ENCODE measurements around the gene TRPV4. TPM values are rescaled to one million over a fixed set of nuclear protein-coding genes. Genes with fewer than 3 reads are reported as not detected.

TRPV4 gene
- total and polyA plus RNA-seq, 10 of the 15 experiments (the other 5 are each of a cell fraction or from before 2014, with no cell fraction given): not detected

- no peak for ATAC-seq
- CTCF ChIA-PET: interaction anchor here (0.7 to 7.7 kb wide), 11 partner anchors 10 to 417 kb away, joined by 3 to 139 read pairs (median 11); no protein-coding TSS in a partner anchor
- Histone ChIP-seq H3K4me1 (ENCODE audit: control insufficient read depth, insufficient read depth, low read length) (peaks cover 8% of the 10 kb centered on the region), H3K9me3 (replicated peaks; ENCODE audit: control insufficient read depth, insufficient read depth, low read length) (no peaks in the 10 kb centered on the region), H2AFZ (ENCODE audit: control insufficient read depth, low read depth, low read length) (no peak overlapping the region), H3K9ac (ENCODE audit: control insufficient read depth, insufficient read depth, low read length) (no peak overlapping the region), H3K27me3 (replicated peaks in 1 of 2; ENCODE audit: control insufficient read depth in 2 of 2, insufficient read depth in 2 of 2, low read length in 1 of 2) (no peaks in the 10 kb centered on the region), H3K79me2 (ENCODE audit: control insufficient read depth, insufficient read depth, low read length) (no peaks in the 10 kb centered on the region), H4K20me1 (ENCODE audit: control insufficient read depth, insufficient read depth) (no peaks in the 10 kb centered on the region), H3K27ac (ENCODE audit: control insufficient read depth, insufficient read depth) (no peak overlapping the region), H3K36me3 (ENCODE audit: control insufficient read depth in 2 of 2, insufficient read depth in 2 of 2, low read length in 1 of 2) (no peaks in the 10 kb centered on the region), H3K4me2 (ENCODE audit: control insufficient read depth, insufficient read depth) (no peak overlapping the region), H3K4me3 (no peak overlapping the region)
- intact Hi-C loops (cut with micrococcal nuclease; ENCODE audit: unreplicated experiment) (no loop called here), in situ Hi-C loops (cut with MboI) (no loop called here)
- SMC1A ChIA-PET (ENCODE audit: uncharacterized antibody, unreplicated experiment): interaction anchor here (2.1 to 5.4 kb wide), 2 partner anchors 33 to 39 kb away, joined by 14 to 40 read pairs; no protein-coding TSS in a partner anchor
- no TSS peak for BruUV-seq (replicated peaks)
- DNase-seq (ENCODE audit: low read depth, low spot score): no peak
- WGBS (ENCODE audit: insufficient coverage, insufficient replicate concordance, low lambda C conversion rate, missing lambda C conversion rate): 64% methylated on average over 5 of the region's 5 CpGs
- RAD21 ChIA-PET (ENCODE audit: unreplicated experiment): no interaction called here
- TF ChIP-seq SRF (IDR thresholded peaks at IDR 0.05; ENCODE audit: low read depth in 2 of 2, low read length in 2 of 2) (no peak), NR2C1 (IDR thresholded peaks at IDR 0.05) (no peak), IKZF2 (IDR thresholded peaks at IDR 0.05) (no peak), IRF4 (IDR thresholded peaks at IDR 0.05; ENCODE audit: low read depth, low read length) (no peak)
- POLR2A ChIA-PET: interaction anchor here (1.2 kb wide), 1 partner anchor 57 kb away, joined by 3 read pairs; no protein-coding TSS in a partner anchor
- no peak for FAIRE-seq
Measured at GRCh38 chr12:109844091-109844490, 10.9 kb upstream of the TRPV4 start.

DNA sequence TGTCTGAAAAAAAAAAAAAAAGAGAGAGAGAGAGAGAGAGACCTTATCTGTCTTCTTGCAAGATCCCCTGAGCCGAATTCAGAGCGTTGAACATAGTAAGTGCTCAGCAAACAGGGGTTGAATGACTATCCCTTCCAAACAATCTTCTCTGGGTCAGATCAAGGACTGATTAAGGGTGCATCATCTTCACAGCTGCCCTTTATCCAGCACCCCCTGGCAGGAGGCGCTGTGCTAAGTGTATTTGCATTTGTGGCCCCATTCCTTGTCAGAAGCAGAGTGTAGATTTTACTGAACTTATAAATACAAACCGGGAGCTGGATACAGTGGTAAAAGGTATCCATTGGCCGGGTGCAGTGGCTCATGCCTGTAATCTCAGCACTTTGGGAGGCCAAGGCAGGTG lies 8.8 kb upstream of the TRPV4 start:
- Histone ChIP-seq H3K36me3 (ENCODE audit: control insufficient read depth in 2 of 2, insufficient read depth in 2 of 2, low read length in 1 of 2) (no peaks in the 10 kb centered on the region), H3K4me1 (ENCODE audit: control insufficient read depth, insufficient read depth, low read length) (peaks cover 8% of the 10 kb centered on the region), H3K79me2 (ENCODE audit: control insufficient read depth, insufficient read depth, low read length) (no peaks in the 10 kb centered on the region), H3K27ac (ENCODE audit: control insufficient read depth, insufficient read depth) (no peak overlapping the region), H2AFZ (ENCODE audit: control insufficient read depth, low read depth, low read length) (no peak overlapping the region), H3K9me3 (replicated peaks; ENCODE audit: control insufficient read depth, insufficient read depth, low read length) (no peaks in the 10 kb centered on the region), H4K20me1 (ENCODE audit: control insufficient read depth, insufficient read depth) (no peaks in the 10 kb centered on the region), H3K9ac (ENCODE audit: control insufficient read depth, insufficient read depth, low read length) (no peak overlapping the region), H3K4me3 (no peak overlapping the region), H3K4me2 (ENCODE audit: control insufficient read depth, insufficient read depth) (no peak overlapping the region), H3K27me3 (replicated peaks in 1 of 2; ENCODE audit: control insufficient read depth in 2 of 2, insufficient read depth in 2 of 2, low read length in 1 of 2) (no peaks in the 10 kb centered on the region; a peak in 1 of 4 replicates)
- DNase-seq (ENCODE audit: low read depth, low spot score) (no peak), ATAC-seq (no peak), FAIRE-seq (no peak)
- ChIA-PET SMC1A (ENCODE audit: uncharacterized antibody, unreplicated experiment) (interaction anchor here (0.6 to 5.4 kb wide), 2 partner anchors 37 to 212 kb away, joined by 3 to 40 read pairs; no protein-coding TSS in a partner anchor), CTCF (interaction anchor here (1.5 to 7.7 kb wide), 4 partner anchors 12 to 36 kb away, joined by 4 to 139 read pairs (median 22); no protein-coding TSS in a partner anchor), POLR2A (interaction anchor here (0.5 kb wide), 1 partner anchor 482 kb away, joined by 3 read pairs; no protein-coding TSS in a partner anchor), RAD21 (ENCODE audit: unreplicated experiment) (interaction anchor here (1.6 kb wide), 1 partner anchor 36 kb away, joined by 5 read pairs; no protein-coding TSS in a partner anchor)
- 61% methylated on average over 5 of the region's 5 CpGs for WGBS (ENCODE audit: insufficient coverage, insufficient replicate concordance, low lambda C conversion rate, missing lambda C conversion rate)
- BruUV-seq (replicated peaks): no TSS peak
- in situ Hi-C loops (cut with MboI) (no loop called here), intact Hi-C loops (cut with micrococcal nuclease; ENCODE audit: unreplicated experiment) (no loop called here)
- no peak for TF ChIP-seq IKZF1 (conservative IDR thresholded peaks at IDR 0.05)
- TF ChIP-seq RUNX3 (IDR thresholded peaks at IDR 0.05; ENCODE audit: low read length): no peak
- TF ChIP-seq KLF5 (IDR thresholded peaks at IDR 0.05; ENCODE audit: partially characterized antibody): no peak
- TF ChIP-seq CHD2 (IDR thresholded peaks at IDR 0.05; ENCODE audit: borderline replicate concordance, low read depth, low read length): no peak
- TF ChIP-seq NFXL1 (IDR thresholded peaks at IDR 0.05; ENCODE audit: borderline replicate concordance): no peak
- no peak for TF ChIP-seq CEBPZ (IDR thresholded peaks at IDR 0.05; ENCODE audit: low read depth, low read length)
- TF ChIP-seq ATF2 (IDR thresholded peaks at IDR 0.05; ENCODE audit: low read length): no peak

All from GM12878 (cell line).